SJSA1 (cell line): ENCODE measurements around the gene OOSP1. TPM values are rescaled to one million over a fixed set of nuclear protein-coding genes. Genes with fewer than 3 reads are reported as not detected.
"Not testable (repeated sequence)": the region's sequence is repeated elsewhere in the genome, so short reads cannot be mapped to it uniquely, and the experiment has no call there.

Experiments
- DNase-seq, 2 experiments: peaks; one replicate each; pipeline ENCODE4 v3.0.0-alpha.2; 2015 to 2020; ENCODE audit warnings: low spot score in 2 of 2, low read depth in 1 of 2
- H3K27ac ChIP-seq: fragments of 250-450 bp; sonication (Bioruptor Pico); 2 replicates; pipeline ENCODE4 v1.5.1; 2020; ENCODE audit warnings: mild to moderate bottlenecking, moderate library complexity
- H3K27me3 ChIP-seq: fragments of 250-450 bp; sonication (Bioruptor Pico); replicated peaks from 2 replicates; pipeline ENCODE4 v1.5.1; 2020; ENCODE audit warnings: mild to moderate bottlenecking, moderate library complexity
- H3K36me3 ChIP-seq: fragments of 250-450 bp; sonication (Bioruptor Pico); 2 replicates; pipeline ENCODE4 v1.5.1; 2020; ENCODE audit warnings: mild to moderate bottlenecking
- H3K4me1 ChIP-seq: fragments of 250-450 bp; sonication (Bioruptor Pico); replicated peaks from 2 replicates; pipeline ENCODE4 v1.6.1; 2021; ENCODE audit warnings: mild to moderate bottlenecking
- H3K4me3 ChIP-seq: fragments of 250-450 bp; sonication (Bioruptor Pico); 2 replicates; pipeline ENCODE4 v1.5.1; 2020; ENCODE audit warnings: mild to moderate bottlenecking
- H3K9me3 ChIP-seq: fragments of 250-450 bp; sonication (Bioruptor Pico); replicated peaks from 2 replicates; pipeline ENCODE4 v1.5.1; 2020; ENCODE audit warnings: mild to moderate bottlenecking
- total RNA-seq: library from RNA; depleted of rRNA; stranded (reverse); fragments of >200 nt; shearing (Covaris generic); gene quantifications from 2 replicates; pipeline ENCODE4 v1.2.3, GENCODE V29; 2014

Gene OOSP1
- total RNA-seq, 1 experiment from 2014 or later, result not detected

DNA sequence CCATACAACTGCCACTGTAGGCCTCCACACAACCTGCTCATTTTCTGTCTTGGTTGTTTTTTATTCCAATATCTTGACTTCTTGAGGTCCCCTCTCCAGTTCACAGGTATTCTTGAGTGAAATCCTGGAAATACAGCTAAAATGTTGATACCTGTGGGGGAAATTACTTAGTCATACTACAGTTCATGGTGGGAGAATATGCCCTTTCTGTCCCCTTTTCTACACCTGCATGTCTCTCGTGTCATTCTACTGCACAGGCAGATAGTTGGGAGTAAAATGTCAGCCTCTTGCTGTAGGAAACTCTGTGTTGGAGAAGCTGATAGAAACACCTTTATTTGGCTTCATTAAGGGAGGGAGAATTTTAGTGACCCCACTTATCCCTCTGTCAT is 30.2 kb downstream of the OOSP1 start:
- H3K27ac ChIP-seq, result no peak overlapping the region
- H3K36me3 ChIP-seq, result no peaks in the 10 kb centered on the region
- H3K4me1 ChIP-seq, result no peaks in the 10 kb centered on the region
- H3K9me3 ChIP-seq, result no peaks in the 10 kb centered on the region
- no peak overlapping the region for H3K4me3 ChIP-seq
- H3K27me3 ChIP-seq, result no peaks in the 10 kb centered on the region
- DNase-seq, result no peak

DNA sequence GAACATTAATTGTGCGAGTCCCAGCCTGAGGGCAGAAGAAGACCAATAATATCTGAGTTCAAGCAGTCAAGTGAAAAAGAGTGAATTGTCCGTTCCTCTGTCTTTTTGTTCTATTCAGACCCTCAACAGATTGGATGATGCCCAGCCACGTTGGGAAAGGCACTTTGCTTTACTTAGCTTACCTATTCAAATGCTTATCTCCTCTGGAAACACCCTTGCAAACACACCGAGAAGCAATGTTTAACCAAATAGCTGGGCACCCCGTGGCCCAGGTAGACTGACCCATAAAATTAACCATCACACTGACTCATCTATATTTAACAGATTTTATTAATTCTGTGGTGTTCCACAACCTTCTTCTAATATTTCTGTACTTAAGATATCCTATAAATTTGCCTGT is 34.9 kb downstream of the OOSP1 start:
- Histone ChIP-seq H3K9me3 (no peaks in the 10 kb centered on the region), H3K4me1 (no peaks in the 10 kb centered on the region), H3K36me3 (no peaks in the 10 kb centered on the region), H3K4me3 (no peak overlapping the region), H3K27ac (no peak overlapping the region), H3K27me3 (peaks cover under 1% of the 10 kb centered on the region)
- DNase-seq, result no peak

DNA sequence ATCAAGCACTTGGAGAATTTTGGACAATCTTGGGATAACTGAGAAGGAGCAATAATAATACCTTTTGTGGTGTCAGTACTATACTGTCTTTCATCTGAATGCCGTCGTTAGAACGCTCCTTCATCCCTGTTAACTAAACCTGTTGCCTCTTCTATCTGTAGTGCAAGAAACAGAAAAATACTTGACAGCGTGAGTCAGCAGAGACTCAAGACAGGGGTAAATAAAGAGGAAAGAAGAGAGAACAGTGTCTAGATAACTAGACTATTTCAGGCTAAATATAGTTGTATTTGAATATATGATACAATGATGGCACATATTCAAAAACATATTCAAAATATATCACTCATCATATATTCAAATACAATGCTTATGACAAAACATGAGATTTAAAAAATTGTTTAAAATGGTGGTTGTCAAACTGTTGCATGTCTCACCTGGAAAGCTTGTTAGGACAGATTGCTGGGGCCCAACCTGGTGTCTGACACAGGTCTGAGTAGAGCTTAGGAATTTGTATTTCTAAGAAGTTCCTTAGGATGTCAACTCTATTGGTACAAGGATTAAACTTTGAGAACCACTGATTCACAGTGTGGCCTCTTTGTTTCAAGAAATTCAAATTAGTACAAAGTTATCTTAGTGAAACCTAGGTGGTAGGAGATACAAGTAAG is 43.0 kb downstream of the OOSP1 start:
- H3K27me3 ChIP-seq, result peaks cover 4% of the 10 kb centered on the region; the same call in 1 of the 2 replicates
- no peaks in the 10 kb centered on the region for H3K36me3 ChIP-seq
- H3K27ac ChIP-seq, result no peak overlapping the region
- no peak for DNase-seq
- H3K4me1 ChIP-seq, result no peaks in the 10 kb centered on the region
- no peaks in the 10 kb centered on the region for H3K9me3 ChIP-seq
- H3K4me3 ChIP-seq, result no peak overlapping the region

DNA sequence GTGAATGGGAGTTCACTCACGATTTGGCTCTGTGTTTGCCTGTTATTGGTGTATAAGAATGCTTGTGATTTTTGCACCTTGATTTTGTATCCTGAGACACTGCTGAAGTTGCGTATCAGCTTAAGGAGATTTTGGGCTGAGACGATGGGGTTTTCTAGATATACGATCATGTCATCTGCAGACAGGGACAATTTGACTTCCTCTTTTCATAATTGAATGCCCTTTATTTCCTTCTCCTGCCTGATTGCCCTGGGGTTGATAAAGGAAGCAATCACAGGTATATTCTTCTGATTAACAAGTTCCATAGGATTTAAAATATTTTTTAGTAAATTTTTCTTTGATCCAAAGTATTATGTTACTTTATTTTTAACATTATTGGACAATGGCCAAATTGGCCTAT is 43.8 kb downstream of the OOSP1 start:
- not testable (repeated sequence) for H3K36me3 ChIP-seq, H3K4me3 ChIP-seq, H3K27me3 ChIP-seq, H3K4me1 ChIP-seq, H3K27ac ChIP-seq, H3K9me3 ChIP-seq, DNase-seq

DNA sequence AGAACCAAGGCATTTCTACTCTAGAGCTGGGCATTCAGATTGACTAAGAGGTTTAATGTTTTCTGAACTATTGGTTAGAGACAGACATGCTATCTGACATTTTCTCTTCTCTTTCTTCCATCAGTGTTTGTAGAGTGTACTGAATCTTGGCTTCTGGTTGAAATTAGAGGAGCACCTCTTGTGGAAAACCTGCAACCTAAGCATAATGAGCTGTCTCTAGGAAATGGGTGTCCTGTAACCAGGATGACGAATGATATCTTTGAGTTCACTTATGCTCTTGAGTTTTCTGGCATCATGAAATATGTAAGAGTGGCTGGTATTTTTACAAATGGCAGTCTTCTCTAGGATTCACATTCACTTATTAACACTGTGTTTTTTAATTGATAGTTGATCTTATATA is 45.0 kb downstream of the OOSP1 start:
- DNase-seq, result no peak
- H3K9me3 ChIP-seq, result no peaks in the 10 kb centered on the region
- no peaks in the 10 kb centered on the region for H3K36me3 ChIP-seq
- no peak overlapping the region for H3K4me3 ChIP-seq
- 0 out of 2 replicates have a peak, but pooled peaks cover 2% of the 10 kb centered on the region for H3K27me3 ChIP-seq
- H3K27ac ChIP-seq, result no peak overlapping the region
- H3K4me1 ChIP-seq, result no peaks in the 10 kb centered on the region

DNA sequence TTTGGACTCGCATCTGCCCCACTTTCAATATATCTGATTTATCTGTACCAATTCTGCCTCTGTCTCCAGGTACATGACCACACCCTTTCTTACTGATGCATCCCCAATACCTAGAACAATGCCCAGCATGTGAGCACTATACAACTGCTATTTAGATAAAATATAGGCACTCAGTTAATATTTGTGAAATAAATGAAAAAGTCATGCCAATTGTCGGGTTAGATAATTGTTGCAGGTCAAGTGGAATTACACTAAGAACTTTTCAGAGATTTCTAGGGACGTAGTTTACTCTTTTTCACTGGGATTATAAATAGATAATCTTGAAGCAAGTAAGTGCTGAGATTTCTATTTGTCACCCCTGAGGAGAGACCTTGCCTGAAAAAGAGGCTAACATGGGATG is 46.1 kb downstream of the OOSP1 start:
- H3K4me3 ChIP-seq, result no peak overlapping the region
- H3K9me3 ChIP-seq, result no peaks in the 10 kb centered on the region
- no peak for DNase-seq
- H3K36me3 ChIP-seq, result no peaks in the 10 kb centered on the region
- no peaks in the 10 kb centered on the region for H3K4me1 ChIP-seq
- no peaks in the 10 kb centered on the region for H3K27me3 ChIP-seq
- no peak overlapping the region for H3K27ac ChIP-seq

DNA sequence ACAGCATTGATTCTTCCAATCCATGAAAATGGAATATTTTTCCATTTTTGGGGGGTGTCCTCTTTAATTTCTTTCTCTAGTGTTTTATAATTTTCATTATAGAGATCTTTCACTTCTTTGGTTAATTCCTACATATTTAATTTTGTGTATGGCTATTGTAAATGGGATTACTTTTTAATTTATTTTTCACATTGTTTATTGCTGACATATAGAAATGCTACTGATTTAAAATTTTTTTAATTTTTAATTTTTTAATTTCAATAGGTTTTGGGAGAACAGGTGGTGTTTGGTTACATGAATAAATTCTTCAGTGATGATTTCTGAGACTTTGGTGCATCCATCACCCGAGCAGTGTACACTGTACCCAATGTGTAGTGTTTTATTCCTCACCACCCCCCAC is 52.2 kb downstream of the OOSP1 start:
- Histone ChIP-seq H3K36me3 (no peaks in the 10 kb centered on the region), H3K4me1 (no peaks in the 10 kb centered on the region)

DNA sequence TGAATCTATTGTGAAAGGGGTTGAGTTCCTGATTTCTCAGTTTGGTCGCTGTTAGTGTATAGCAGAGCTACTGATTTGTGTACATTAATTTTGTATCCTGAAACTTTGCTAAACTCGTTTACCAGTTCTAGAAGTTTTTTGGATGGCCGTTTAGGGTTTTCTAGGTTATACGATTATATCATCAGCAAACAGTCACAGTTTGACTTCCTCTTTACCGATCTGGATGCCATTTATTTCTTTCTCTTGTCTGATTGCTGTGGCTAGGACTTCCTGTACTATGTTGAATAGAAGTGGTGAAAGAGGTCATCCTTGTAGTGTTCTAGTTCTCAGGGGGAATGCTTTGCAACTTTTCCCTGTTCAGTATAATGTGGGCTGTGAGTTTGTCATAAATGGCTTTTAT is 54.2 kb downstream of the OOSP1 start:
- no peak overlapping the region for H3K27ac ChIP-seq
- H3K9me3 ChIP-seq, result no peaks in the 10 kb centered on the region
- no peak overlapping the region for H3K4me3 ChIP-seq
- H3K27me3 ChIP-seq, result no peaks in the 10 kb centered on the region
- DNase-seq, result no peak
- no peaks in the 10 kb centered on the region for H3K4me1 ChIP-seq
- H3K36me3 ChIP-seq, result no peaks in the 10 kb centered on the region

More for the DNA sequence above, 52.2 kb downstream of the OOSP1 start:
- H3K4me3 ChIP-seq, result no peak overlapping the region
- H3K27me3 ChIP-seq, result no peaks in the 10 kb centered on the region
- no peaks in the 10 kb centered on the region for H3K9me3 ChIP-seq
- DNase-seq, result no peak
- H3K27ac ChIP-seq, result no peak overlapping the region

DNA sequence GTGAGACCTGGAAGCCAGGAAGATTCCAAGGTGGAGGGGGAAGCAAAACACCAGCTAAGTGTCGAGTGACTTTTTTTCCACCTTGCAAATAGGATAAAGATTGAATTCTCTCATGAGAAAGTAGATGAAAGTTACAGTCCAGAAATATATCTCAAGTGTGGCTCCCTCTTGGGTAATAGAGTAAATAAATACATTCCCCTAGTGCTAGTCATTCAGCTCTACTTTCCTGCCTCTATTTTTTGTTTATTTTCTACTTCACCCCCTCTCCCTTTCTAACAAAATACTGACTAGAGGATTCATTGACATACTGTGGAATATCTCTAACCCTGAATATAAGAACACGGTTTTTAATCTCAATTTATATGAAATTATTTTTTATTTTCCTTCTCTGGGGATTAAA is 59.6 kb downstream of the OOSP1 start:
- Histone ChIP-seq H3K27ac (no peak overlapping the region), H3K36me3 (no peaks in the 10 kb centered on the region), H3K27me3 (no peaks in the 10 kb centered on the region), H3K9me3 (no peaks in the 10 kb centered on the region), H3K4me1 (0 out of 2 replicates have a peak, but pooled peaks cover 3% of the 10 kb centered on the region), H3K4me3 (no peak overlapping the region)
- no peak for DNase-seq

DNA sequence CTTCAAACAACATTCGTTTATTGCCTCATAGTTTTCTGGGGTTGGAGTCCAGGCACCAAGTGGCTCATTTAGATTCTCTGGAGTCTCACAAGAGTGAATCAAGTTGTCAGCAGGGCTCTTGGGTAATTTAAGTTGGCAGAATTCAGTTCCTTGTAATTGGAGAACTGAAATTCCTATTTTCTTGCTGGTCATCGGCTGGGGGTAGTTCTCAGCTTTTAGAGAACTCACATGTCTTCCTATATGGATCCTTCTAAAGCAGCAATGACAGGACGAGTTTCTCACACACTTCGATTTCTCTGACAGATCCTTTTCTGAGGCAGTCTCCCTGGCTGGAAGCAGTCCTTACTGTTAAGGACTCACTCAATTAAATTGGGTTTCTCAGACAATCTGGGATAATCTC is 61.5 kb downstream of the OOSP1 start:
- no peaks in the 10 kb centered on the region; the same call in 1 of the 2 replicates for H3K27me3 ChIP-seq
- H3K36me3 ChIP-seq, result no peaks in the 10 kb centered on the region
- H3K27ac ChIP-seq, result no peak overlapping the region
- no peak overlapping the region for H3K4me3 ChIP-seq
- H3K4me1 ChIP-seq, result 0 out of 2 replicates have a peak, but pooled peaks cover 3% of the 10 kb centered on the region
- DNase-seq, result no peak
- no peaks in the 10 kb centered on the region for H3K9me3 ChIP-seq

DNA sequence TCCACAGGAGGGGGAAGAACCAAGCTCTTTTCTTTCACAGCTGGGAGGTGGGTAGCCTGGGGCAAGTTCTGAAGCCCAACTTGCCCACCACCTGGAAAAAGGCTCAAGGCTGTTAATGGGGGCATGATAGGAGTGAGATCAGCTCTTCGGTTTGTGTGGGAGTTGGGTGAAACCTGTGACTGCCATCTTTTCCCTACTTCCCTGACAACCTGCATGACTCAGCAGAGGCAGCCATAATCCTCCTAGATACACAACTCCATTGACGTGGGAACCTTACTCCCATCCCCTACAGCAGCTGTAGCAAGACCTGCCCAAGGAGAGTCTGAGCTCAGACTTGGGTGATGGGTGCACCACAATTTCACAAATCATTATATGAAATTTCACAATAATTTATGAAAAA is 65.5 kb downstream of the OOSP1 start:
- DNase-seq, result no peak
- Histone ChIP-seq H3K4me3 (no peak overlapping the region), H3K9me3 (no peaks in the 10 kb centered on the region), H3K27ac (no peak overlapping the region), H3K4me1 (no peaks in the 10 kb centered on the region), H3K27me3 (no peaks in the 10 kb centered on the region; the same call in 1 of the 2 replicates), H3K36me3 (no peaks in the 10 kb centered on the region)

DNA sequence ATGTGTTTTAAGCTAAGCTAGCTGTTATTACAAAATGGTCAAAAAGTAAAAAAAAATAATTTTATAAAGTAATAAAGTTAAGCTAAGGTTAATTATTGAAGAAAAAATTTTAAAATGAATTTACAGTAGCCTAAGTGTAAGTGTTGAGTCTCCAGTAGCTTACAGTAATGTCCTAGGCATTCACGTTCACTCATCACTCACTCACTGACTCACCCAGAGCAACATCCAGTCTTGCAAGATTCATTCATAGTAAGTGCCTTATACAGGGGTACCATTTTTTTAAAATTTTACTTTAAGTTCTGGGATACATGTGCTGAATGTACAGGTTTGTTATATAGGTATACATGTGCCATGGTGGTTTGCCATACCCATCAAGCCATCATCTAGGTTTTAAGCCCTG is 67.1 kb downstream of the OOSP1 start:
- Histone ChIP-seq H3K36me3 (no peaks in the 10 kb centered on the region), H3K4me3 (no peak overlapping the region), H3K9me3 (no peaks in the 10 kb centered on the region), H3K27me3 (no peaks in the 10 kb centered on the region; the same call in 1 of the 2 replicates), H3K27ac (no peak overlapping the region), H3K4me1 (no peaks in the 10 kb centered on the region)
- DNase-seq, result no peak
